K562 (cell line): ENCODE measurements around the gene GNA15. TPM values are rescaled to one million over a fixed set of nuclear protein-coding genes. Genes with fewer than 3 reads are reported as not detected.

ENCODE experiments used
- ATAC-seq: fragments of 200-7000 bp; cut with Tn5 transposase; 3 replicates; pipeline ENCODE4 v1.9.1; 2020; ENCODE audit warnings: moderate library complexity
- BruUV-seq: library from RNA; stranded (reverse); fragments of 400-500 nt; replicated peaks from 2 replicates; lab custom pipeline; 2021; lab: Mats Ljungman, UMichigan
- CTCF ChIA-PET: fragments of 300-600 bp; formaldehyde crosslinking; extraction: SDS; loops from one replicate; lab custom pipeline; 2021; ENCODE audit warnings: low intra/inter-chr PET ratio; lab: Yijun Ruan, JAX
- POLR2A ChIA-PET: fragments of 300-600, 350-650 bp; sonication (Branson Sonifier 250); formaldehyde crosslinking; extraction: SDS; loops from one replicate; lab custom pipeline; 2021; ENCODE audit warnings: antibody characterized with exemption, inconsistent platforms; lab: Yijun Ruan, JAX
- DNase-seq, 4 experiments: peaks; one replicate each; pipeline versions ENCODE4 v3.0.0 to v3.0.0-alpha.2; 2011 to 2018; ENCODE audit warnings: low spot score in 3 of 4, mixed read lengths in 3 of 4; ENCODE audit errors: extremely low read depth in 1 of 4
- FAIRE-seq: peaks from 2 replicates; lab custom pipeline; 2011; peaks lifted over from hg19 to GRCh38; lab: Jason Lieb, UNC
- H2AFZ ChIP-seq: 2 replicates; pipeline ENCODE4 v1.6.0; 2011; ENCODE audit warnings: low read depth, low read length, control low read depth, inconsistent platforms
- H3K27ac ChIP-seq: fragments of 200-600 bp; 3 replicates; pipeline ENCODE4 v1.8.0; 2011; ENCODE audit warnings: low read depth, mild to moderate bottlenecking, control low read depth, inconsistent platforms, low read length, moderate library complexity, mixed read lengths; ENCODE audit errors: extremely low read depth
- H3K27me3 ChIP-seq, 2 experiments: fragments of 300-600 bp in 1 of 2; 2 replicates in 1 of 2; 3 replicates in 1 of 2; pipeline versions ENCODE4 v1.6.0 to v1.8.0; 2011; ENCODE audit warnings: inconsistent platforms in 2 of 2, low read length in 2 of 2, mild to moderate bottlenecking in 1 of 2, mixed read lengths in 1 of 2, moderate library complexity in 1 of 2; ENCODE audit not compliant: control insufficient read depth in 2 of 2, insufficient read depth in 2 of 2
- H3K36me3 ChIP-seq: fragments of 300-600 bp; 3 replicates; pipeline ENCODE4 v1.8.0; 2011; ENCODE audit warnings: mild to moderate bottlenecking, low read length, inconsistent platforms; ENCODE audit not compliant: control insufficient read depth, insufficient read depth
- H3K4me1 ChIP-seq, 2 experiments: fragments of 200-600 bp in 1 of 2; replicated peaks in 1 of 2; 2 replicates in 1 of 2; 3 replicates in 1 of 2; pipeline versions ENCODE4 v1.5.1 to v1.8.0; 2011; ENCODE audit warnings: inconsistent platforms in 2 of 2, low read length in 2 of 2, mild to moderate bottlenecking in 1 of 2, mixed read lengths in 1 of 2, moderate library complexity in 1 of 2; ENCODE audit not compliant: control insufficient read depth in 2 of 2, insufficient read depth in 2 of 2
- H3K4me2 ChIP-seq: 2 replicates; pipeline ENCODE4 v1.6.1; 2011; ENCODE audit warnings: low read length, control low read depth, inconsistent platforms, mixed read lengths; ENCODE audit not compliant: insufficient read depth
- H3K4me3 ChIP-seq: fragments of 200-600 bp; sonication (generic), shearing (Covaris generic); 2 replicates; pipeline ENCODE4 v1.5.1; 2016; ENCODE audit warnings: control low read depth, inconsistent platforms
- H3K79me2 ChIP-seq: fragments of 200-600 bp; 3 replicates; pipeline ENCODE4 v1.8.0; 2011; ENCODE audit warnings: low read length, inconsistent platforms; ENCODE audit not compliant: control insufficient read depth, insufficient read depth
- H3K9ac ChIP-seq, 2 experiments: 2 replicates each; pipeline versions ENCODE4 v1.6.0 to v1.6.1; 2011; ENCODE audit warnings: low read depth in 2 of 2, low read length in 2 of 2, control low read depth in 1 of 2, inconsistent platforms in 1 of 2, mild to moderate bottlenecking in 1 of 2, mixed read lengths in 1 of 2; ENCODE audit not compliant: insufficient read depth in 1 of 2
- H3K9me1 ChIP-seq: one replicate; pipeline ENCODE4 v1.6.0; 2011; ENCODE audit warnings: inconsistent platforms, mild to moderate bottlenecking, low read length, moderate library complexity; ENCODE audit not compliant: control insufficient read depth, insufficient read depth
- H3K9me3 ChIP-seq: replicated peaks from 2 replicates; pipeline ENCODE4 v1.5.1; 2011; ENCODE audit warnings: low read depth, low read length, inconsistent platforms; ENCODE audit not compliant: control insufficient read depth, insufficient read depth
- H4K20me1 ChIP-seq: replicated peaks from 2 replicates; pipeline ENCODE4 v1.6.1; 2011; ENCODE audit warnings: low read length, inconsistent platforms, mixed read lengths; ENCODE audit not compliant: control insufficient read depth, insufficient read depth
- BMI1 ChIP-seq: fragments of 150-350 bp; IDR thresholded peaks from 2 replicates; pipeline ENCODE4 v1.6.1; 2014; ENCODE audit warnings: low read length
- CBFA2T2 ChIP-seq: fragments of 450-650 bp; conservative IDR thresholded peaks from 2 replicates; pipeline ENCODE4 v1.6.1; 2017; ENCODE audit warnings: mild to moderate bottlenecking
- E4F1 ChIP-seq: fragments of 250-450 bp; sonication (Bioruptor Pico); IDR thresholded peaks from 2 replicates; pipeline ENCODE4 v1.5.0; 2021; ENCODE audit warnings: mild to moderate bottlenecking, borderline replicate concordance
- MECOM ChIP-seq: fragments of 250-450 bp; sonication (Bioruptor Pico); IDR thresholded peaks from 2 replicates; pipeline ENCODE4 v1.8.0; 2022; ENCODE audit warnings: inconsistent platforms
- MEIS2 ChIP-seq: fragments of 450-650 bp; IDR thresholded peaks from 2 replicates; pipeline ENCODE4 v1.6.1; 2014; ENCODE audit warnings: mild to moderate bottlenecking; ENCODE audit not compliant: partially characterized antibody
- NCOA2 ChIP-seq, 2 experiments: fragments of 450-650 bp; IDR thresholded peaks; 2 replicates each; pipeline ENCODE4 v1.6.1; 2018; ENCODE audit warnings: mild to moderate bottlenecking in 2 of 2, moderate library complexity in 1 of 2; ENCODE audit not compliant: partially characterized antibody in 2 of 2
- NELFE ChIP-seq: IDR thresholded peaks from 2 replicates; pipeline ENCODE4 v1.6.1; 2011; ENCODE audit warnings: mild to moderate bottlenecking; ENCODE audit not compliant: insufficient read depth, insufficient read length
- NEUROD1 ChIP-seq: fragments of 150-350 bp; IDR thresholded peaks from 2 replicates; pipeline ENCODE4 v1.6.1; 2014; ENCODE audit warnings: borderline replicate concordance, low read length, low read depth; ENCODE audit not compliant: partially characterized antibody
- SAP30 ChIP-seq: fragments of 200-600 bp; sonication (generic); IDR thresholded peaks from 2 replicates; pipeline ENCODE4 v1.6.1; 2012; ENCODE audit warnings: borderline replicate concordance, low read depth, mild to moderate bottlenecking, moderate library complexity, low read length, control low read depth, inconsistent platforms; ENCODE audit not compliant: insufficient read depth, poor library complexity, severe bottlenecking
- SMAD3 ChIP-seq: fragments of 450-650 bp; formaldehyde crosslinking; conservative IDR thresholded peaks from 2 replicates; pipeline ENCODE4 v1.4.0; 2020; ENCODE audit warnings: mild to moderate bottlenecking
- ZBTB49 ChIP-seq: sonication (generic); formaldehyde crosslinking; IDR thresholded peaks from 2 replicates; pipeline ENCODE4 v1.8.0; 2022; ENCODE audit warnings: missing genetic modification reagents, mild to moderate bottlenecking, borderline replicate concordance
- ZNF436 ChIP-seq: fragments of 250-450, 450-650 bp; sonication (Bioruptor Pico); formaldehyde crosslinking; IDR thresholded peaks from 2 replicates; pipeline ENCODE4 v1.7.0; 2020; ENCODE audit warnings: mild to moderate bottlenecking
- ZNF785 ChIP-seq: fragments of 250-450 bp; sonication (Bioruptor Pico); IDR thresholded peaks from 2 replicates; pipeline ENCODE4 v1.4.0; 2020; ENCODE audit warnings: mild to moderate bottlenecking
- WGBS: fragments of 100-300 bp; shearing (Covaris generic); methylation state at CpG from one replicate; pipeline ENCODE4 v1.1.6; 2016; ENCODE audit warnings: low coverage, mixed read lengths; ENCODE audit not compliant: insufficient coverage; ENCODE audit errors: missing lambda C conversion rate; 5-methylcytosine and 5-hydroxymethylcytosine counted together
- in situ Hi-C: fragments of 300-500 bp; cut with MboI; formaldehyde crosslinking; loops from 4 replicates; pipeline ENCODE4 v1.15.0; 2018; ENCODE audit warnings: inconsistent platforms, mixed read lengths
- intact Hi-C: fragments of 100-400 bp; cut with micrococcal nuclease; formaldehyde crosslinking; loops from 2 replicates; pipeline ENCODE4 v1.14.2; 2022
- polyA plus RNA-seq, 8 experiments: library from polyadenylated mRNA; depleted of rRNA in 4 of 8; stranded (reverse) in 5 of 8; unstranded in 3 of 8; fragments of >200 nt; fragmentation: Nextera tagmentation in 2 of 8; fragmentation: Illumina TruSeq in 1 of 8; extraction: Ambion mirVana in 2 of 8; extraction: Trizol in 1 of 8; gene quantifications; 2 replicates each; pipeline versions ENCODE4 v1.2.1 to v1.2.3, GENCODE V29; 2011 to 2014; ENCODE audit warnings: inconsistent platforms in 1 of 8, missing spikeins in 1 of 8
- total RNA-seq, 7 experiments: library from RNA; depleted of rRNA in 6 of 7; stranded (reverse); fragments of >200 nt in 6 of 7; fragmentation: Illumina TruSeq in 2 of 7; extraction: Trizol in 2 of 7; gene quantifications; 2 replicates each; pipeline versions ENCODE4 v1.2.1 to v1.2.3, GENCODE V29; 2011 to 2021; ENCODE audit warnings: low replicate concordance in 1 of 7

The GNA15 gene
- total and polyA plus RNA-seq, 9 of the 15 experiments (the other 6 are each of a cell fraction or from before 2014, with no cell fraction given): 0.03 to 0.24 (median 0.11) TPM; not detected in 1

DNA sequence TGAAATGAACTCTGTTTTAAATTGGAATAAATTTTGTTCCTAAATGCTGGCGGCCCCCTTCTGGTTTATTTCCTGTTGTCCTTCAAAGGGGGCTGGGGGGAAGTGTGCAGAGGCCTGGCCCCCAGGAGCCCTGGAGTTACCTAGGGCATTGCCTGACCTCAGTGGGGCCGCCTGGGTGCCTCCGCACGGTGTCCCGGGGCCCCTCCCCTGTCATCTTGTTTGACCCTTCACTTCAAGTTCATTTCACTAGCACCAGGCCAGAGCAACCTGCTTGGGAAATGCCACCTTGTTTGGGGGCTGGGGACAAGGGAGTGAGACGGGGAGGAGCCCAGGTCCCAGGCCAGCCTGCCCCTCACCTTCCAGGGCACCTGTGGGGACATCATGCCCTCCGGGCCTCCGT is 11.9 kb upstream of the GNA15 start:
- intact Hi-C loops (no loop called here), in situ Hi-C loops (no loop called here)
- peaks cover 13% of the 10 kb centered on the region; the same call in 1 of the 3 replicates for H3K36me3 ChIP-seq
- H3K9me3 ChIP-seq: no peaks in the 10 kb centered on the region
- H3K4me1 ChIP-seq: peaks cover 0 to 38% of the 10 kb centered on the region in 2 experiments; a peak in 2 of 5 replicates
- no peaks in the 10 kb centered on the region for H3K27me3 ChIP-seq
- no peak overlapping the region for H3K27ac ChIP-seq
- H3K79me2 ChIP-seq: no peaks in the 10 kb centered on the region
- peak overlapping the region in 1 of 2 experiments; percentile 75; a peak in 2 of 4 replicates for H3K9ac ChIP-seq
- ATAC-seq: peak; percentile 22; the same call in 2 of the 3 replicates
- H3K4me2 ChIP-seq: no peak overlapping the region
- TF ChIP-seq ZNF785 (CRISPR knock-in tag) (no peak), CBFA2T2 (no peak), ZBTB49 (CRISPR knock-in tag) (no peak), MECOM (CRISPR knock-in tag) (no peak), BMI1 (no peak), NCOA2 (IDR thresholded peaks at IDR 0.05; ENCODE audit: partially characterized antibody in 2 of 2) (no peak), SAP30 (no peak), NELFE (no peak), E4F1 (no peak), MEIS2 (no peak), SMAD3 (CRISPR knock-in tag) (no peak), ZNF436 (no peak), NEUROD1 (no peak)
- ChIA-PET POLR2A (interaction anchor here (0.6 kb wide), 1 partner anchor 27 kb away, joined by 3 read pairs; no protein-coding TSS in a partner anchor), CTCF (no interaction called here)
- FAIRE-seq: no peak
- no peak overlapping the region for H3K4me3 ChIP-seq
- no peaks in the 10 kb centered on the region for H4K20me1 ChIP-seq
- 41% methylated on average over 8 of the region's 8 CpGs for WGBS
- no peak overlapping the region for H2AFZ ChIP-seq
- BruUV-seq: no TSS peak
- DNase-seq: no peak
- no peaks in the 10 kb centered on the region for H3K9me1 ChIP-seq
